ENCODE measurements around the gene LRRC9.
"Not testable (repeated sequence)": the region's sequence is repeated elsewhere in the genome, so short reads cannot be mapped to it uniquely, and the experiment has no call there.

The LRRC9 gene

DNA sequence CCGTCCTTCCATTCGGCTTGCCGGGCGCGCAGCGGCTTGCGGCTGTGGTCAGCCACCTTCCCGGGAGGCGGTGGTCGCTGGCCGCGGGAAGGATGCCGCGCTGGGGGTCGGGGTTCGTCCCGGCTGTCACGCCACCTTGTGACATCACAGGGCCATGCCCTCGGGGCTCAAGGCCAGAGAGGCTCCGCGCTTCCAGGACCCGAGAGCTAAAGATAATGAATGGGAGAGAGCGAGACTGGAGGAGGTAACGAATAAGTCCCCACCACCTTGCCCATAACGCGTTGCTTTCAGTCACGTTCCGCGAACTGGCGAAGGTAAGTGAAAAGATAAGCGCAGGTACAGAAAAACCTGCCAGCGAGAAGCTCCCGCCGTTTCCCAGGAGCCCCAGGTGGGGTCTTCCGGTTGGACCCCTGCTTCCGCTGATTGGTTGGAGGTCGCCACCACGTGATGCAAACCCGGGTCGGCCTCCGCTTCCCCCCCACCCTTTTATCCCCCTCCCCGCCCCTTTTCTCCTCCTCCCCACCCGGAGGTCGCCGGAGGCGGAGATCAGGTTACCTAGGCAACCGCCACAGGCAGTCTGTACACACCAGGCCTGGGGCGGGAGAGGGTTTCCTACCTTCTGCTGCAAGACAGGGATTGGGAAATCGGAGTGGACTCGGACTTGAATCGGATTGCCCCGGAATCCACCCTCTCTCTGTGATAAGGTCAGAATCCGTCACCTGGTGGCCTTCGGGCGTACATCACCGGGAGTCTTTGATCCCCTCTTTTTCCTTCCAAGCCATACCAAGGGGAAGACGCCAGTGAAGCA is at the start of gene LRRC9:
Gene LRRC9, plus strand, starts transcription at position 575 of the 808 bp plus-strand sequence.
- no peak for DNase-seq

DNA sequence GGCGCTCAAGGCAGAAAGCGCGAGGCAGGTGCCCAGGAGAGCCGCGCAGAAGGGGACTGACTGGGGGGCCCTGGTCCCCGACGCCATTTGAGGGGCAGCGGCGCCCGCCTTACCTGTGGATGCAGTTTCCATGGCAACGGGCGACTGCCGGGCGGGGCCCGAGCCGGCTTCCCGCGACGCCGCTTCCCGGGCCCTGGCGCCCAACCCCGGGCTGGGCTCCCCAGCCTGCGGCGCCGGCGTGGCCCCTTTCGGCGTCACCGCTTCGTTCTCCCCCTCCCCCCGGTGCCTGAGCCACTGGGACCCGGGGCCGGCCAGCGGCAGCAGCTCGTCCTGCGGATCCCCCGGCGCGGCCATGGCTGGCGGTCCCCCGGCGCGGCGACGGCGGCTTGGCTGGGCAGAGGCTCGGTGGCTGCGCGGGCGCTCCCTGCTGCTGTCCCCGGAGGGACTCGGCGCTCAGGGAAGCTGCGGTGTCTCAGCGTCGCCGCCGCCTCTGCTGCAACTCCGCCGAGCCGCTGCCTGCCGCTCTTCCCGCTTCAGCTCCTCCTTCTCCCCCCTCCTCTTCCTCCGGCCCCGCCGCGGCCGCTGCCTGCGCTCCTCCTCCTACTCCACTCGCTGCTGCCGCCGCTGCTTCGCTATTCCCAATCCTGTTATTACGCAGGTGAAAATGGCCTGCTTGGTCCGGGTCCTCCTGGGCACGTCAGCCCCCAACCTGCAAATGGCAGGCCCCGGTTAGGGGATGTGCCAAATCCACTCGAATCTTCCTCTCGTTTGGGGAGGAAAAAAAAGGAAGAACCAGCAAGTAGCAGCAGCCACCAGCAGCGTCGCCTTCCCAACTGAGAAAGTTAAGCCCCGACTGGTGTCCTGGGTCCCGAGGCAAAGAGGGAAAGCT is 49.4 kb upstream of the LRRC9 start, which contains the start of gene RTN1:
Gene RTN1, minus strand, starts transcription at position 500 of the 889 bp plus-strand sequence. Its CDS starts 146 bp downstream, at position 354.
- no peak for DNase-seq

DNA sequence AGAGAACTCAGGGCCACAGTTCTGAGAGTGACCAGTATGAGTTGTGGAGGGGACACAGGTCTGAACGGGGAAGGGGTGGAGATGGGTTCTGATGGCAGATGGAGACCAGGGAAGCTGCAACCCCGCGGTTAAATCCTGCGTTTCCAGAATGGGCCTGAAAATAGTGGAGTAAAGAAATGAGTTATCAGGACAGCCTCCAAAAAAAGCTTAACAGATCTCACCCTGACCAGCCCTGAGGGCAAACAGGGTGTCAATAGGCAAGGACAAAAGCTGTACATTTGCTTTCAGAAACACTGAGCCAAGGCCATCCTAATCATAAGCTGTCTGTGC is 48.8 kb upstream of the LRRC9 start:
- DNase-seq, result no peak

DNA sequence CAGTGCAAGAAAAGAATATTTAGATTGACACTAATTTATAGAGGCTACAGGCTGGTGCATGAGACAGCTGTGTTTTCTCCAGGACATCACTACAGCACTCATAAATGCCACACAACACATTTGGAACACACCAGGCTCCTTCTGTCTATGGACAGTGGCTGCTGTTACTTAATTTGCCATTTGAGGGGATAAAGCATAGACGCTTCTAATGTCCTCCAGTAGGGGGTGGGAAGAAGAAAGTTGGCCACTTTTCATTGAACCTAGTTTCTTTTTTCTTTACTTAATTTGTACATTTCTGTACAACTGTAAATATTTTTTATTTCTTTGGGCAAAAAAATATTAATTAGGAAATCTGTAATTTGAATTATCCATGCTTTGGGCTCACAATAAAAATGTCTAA is 37.0 kb upstream of the LRRC9 start:
- no peak for DNase-seq

DNA sequence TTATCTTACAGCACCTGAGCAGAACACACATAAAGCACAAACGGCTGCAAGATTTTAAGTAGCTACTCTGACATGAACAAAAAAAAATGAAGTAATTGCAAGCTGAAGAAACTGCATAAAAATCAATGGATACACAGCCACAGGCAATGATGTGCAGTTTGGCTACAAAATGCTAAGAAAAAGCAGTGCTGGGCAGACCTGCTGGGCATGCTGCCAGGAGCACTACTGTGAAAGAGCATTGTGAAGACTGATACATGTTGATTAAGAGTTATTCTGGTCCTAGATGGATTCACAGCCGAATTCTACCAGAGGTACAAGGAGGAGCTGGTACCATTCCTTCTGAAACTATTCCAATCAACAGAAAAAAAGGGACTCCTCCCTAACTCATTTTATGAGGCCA is 29.3 kb upstream of the LRRC9 start:
- DNase-seq, result no peak

DNA sequence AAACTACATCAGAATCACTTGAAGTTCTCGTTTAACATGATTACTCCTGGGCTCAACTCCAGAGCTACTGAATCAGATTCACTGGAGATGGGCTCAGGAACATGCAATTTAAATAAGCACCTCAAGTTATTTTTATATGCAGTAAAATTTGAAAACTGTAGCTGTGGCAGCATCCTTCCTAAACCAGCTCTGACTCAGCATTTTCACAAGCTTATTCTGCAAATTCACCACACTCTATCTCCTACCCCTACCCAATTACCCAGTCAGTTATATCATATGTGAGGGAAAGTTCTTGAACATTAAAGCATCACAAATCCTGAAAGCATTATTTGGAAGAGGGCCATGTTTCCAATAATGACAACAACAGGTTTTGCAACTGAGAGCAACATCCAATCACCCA is 24.2 kb upstream of the LRRC9 start:
- no peak for DNase-seq

DNA sequence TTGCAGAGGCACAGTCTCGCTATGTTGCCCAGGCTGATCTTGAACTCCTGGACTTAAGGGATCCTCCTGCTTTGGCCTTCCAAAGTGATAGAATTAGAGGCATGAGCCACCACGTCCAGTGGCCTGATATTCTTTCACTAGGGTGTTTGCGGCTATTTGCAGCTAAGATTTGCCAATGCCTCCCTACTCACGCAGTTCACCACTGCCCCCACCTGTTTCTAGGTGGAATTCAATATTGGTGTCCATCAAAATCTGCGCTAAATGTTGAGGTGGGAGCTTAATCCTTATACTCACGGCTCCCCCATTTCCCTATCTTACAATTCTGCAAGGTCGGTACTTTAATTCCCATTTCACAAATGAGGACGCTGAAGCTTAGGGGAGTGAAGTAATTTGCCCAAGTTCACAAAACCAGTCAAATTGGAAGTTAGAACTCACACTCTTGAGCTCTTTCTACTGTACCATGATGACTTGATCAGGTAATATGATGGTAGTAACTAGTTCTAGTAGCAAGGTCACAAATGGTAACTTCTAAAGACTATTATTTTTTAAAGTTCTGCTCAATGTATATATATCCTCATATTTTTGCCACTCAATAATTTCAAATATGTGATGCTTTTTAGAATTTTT is 22.1 kb upstream of the LRRC9 start:
- no peak for DNase-seq

DNA sequence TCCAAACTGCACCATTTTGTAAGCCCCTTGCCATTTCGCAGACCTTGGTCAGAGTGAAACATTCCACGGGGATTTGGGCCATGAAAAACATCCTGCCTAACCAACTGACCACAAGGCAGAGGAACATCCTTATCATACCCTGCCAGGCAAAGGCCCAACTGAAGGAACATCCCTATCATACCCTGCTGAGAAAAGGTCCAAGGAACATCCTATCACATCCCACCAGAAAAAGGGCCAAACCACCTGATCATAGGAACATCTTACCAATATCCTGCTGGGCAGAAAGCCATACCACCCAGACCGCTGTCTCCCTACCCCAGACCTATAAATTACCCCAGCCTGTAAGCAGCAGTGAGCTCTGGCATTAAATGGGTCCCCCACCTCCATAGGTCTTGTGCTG is 19.4 kb upstream of the LRRC9 start:
- no peak for DNase-seq

DNA sequence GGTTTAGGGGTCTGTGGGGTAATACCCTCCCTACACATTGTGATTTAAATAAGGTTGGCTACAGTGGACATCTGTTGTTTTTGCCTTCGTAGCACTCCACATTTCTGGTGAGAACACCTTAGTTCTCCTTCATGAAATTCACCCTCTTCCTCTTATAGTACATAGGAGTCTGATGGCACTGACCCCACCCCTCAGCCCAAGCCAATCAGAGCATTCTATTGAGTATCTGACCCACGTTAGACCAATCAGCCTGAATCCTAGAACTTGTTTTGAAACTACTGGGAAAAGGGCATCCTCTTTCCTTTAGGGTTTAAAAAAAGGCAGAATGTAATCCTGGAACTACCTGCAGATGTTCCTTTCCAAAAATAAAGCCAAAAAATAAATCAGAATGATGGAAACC is 15.8 kb upstream of the LRRC9 start:
- DNase-seq, result no peak

DNA sequence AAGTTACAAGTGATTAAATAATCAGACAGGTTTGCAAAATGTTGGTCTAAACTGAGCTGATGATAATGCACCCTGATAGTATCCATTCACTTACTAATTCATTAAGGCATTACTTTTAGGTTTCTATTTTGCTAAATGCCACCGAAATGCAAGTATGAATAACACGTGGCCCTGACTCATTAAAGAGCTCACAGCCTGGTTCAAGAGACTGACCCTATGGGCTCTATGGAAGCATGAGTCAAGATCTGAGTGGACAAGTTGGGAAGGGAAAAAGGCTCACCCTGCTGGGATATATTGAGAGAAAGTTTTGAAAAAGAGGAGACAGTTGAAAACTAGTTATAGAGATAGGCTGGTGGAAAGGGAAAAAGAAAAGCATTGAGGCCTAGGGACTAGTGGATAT is 14.8 kb upstream of the LRRC9 start:
- DNase-seq, result no peak

DNA sequence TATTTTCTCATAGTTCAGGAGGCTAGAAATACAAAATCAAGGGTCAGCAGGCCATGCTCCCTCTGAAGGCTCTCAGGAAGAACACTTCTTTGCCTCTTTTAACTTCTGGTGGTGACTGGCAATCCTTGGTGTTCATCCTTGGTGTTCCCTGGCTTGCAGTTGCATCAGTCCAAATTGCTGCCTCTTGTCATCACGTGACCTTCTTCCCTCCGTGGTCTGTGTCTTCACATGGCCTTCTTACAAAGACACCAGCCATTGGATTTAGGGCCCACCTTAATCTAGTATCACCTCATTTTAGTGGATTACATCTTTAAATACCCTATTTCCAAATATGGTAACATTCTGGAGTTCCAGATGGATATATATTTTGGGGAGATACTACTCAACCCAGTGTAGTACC is 7.5 kb upstream of the LRRC9 start:
- no peak for DNase-seq

DNA sequence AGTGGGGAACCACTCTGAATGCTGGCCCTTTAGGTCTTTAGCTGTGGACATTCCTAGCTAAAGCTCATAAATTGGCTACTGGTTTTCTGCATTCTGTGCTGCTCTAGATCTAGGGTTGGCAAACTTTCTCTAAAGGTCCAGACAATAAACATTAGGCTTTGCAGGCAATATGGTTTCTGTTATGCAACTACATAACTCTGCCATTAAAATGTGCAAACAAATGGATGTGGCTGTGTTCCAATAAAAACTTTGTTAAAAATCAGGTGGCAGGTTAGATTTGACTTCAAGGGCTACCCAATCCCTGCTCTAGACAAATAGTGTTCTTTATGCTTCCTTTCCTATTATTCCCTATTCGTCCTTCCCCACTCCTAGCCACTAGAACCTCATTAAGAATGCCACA is 6.8 kb upstream of the LRRC9 start:
- no peak for DNase-seq

DNA sequence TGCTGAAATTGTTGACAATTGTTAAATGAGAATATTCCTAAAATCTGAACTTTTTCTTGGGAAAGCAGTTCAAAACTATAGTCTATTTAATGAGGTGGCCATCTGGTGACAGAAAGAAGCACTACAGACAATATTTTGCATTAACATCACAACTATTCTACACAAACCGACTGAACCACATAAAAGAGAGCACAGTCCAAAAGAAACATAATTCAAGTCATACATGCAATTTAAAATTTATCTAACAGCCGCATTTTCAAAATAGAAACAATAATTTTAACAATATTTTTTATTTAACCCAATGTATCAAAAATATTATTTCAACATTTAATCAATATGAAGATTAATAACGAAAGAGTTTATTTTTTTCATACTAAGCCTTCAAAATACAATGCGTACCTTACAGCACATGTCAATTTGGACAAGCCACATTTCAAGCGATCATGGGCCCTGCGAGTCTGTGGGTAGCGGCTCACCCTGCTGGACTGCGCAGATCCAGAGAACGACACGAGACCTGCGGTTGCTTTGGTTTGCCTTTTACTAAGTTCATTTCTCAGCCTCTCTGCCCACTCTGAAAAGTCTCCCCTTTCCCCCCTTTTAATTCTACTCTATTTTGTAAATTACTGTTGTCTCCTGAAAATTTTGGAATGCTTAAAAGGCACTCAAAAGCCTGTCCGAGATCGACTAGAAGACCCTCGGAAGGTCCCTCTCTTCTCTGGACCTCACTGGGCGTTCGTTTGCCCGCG is 947 bp upstream of the LRRC9 start:
- no peak for DNase-seq

DNA sequence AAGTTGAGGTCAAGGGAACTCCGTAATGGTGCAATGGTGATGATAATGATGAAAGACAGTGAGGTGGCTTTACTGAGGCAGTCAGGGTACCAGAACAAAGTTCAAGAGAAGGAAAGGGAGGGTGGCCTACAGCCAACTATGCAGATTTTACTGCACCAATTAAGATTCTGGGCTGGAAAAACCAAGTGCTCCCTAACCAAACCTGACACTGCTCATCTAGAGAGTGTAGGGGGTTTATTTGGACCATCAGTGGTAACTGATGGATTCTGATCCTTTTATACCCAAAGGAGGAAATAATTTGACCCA is 387 bp downstream of the LRRC9 start:
- DNase-seq, result no peak

DNA sequence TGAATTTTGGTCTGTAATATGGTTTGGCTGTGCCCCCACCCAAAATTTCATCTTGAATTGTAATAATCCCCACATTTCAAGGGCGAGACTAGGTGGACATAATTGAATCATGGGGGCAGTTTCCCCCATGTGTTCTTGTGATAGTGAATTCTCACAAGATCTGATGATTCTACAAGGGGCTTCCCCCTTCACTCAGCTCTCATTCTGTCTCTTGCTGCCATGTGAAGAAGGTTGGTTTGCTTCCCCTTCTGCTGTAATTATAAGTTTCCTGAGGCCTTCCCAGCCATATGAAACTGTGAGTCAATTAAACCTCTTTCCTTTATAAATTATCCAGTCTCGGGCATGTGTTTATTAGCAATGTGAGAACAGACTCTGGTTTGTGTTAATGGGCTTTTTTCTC is 5.9 kb downstream of the LRRC9 start:
- DNase-seq, result no peak

DNA sequence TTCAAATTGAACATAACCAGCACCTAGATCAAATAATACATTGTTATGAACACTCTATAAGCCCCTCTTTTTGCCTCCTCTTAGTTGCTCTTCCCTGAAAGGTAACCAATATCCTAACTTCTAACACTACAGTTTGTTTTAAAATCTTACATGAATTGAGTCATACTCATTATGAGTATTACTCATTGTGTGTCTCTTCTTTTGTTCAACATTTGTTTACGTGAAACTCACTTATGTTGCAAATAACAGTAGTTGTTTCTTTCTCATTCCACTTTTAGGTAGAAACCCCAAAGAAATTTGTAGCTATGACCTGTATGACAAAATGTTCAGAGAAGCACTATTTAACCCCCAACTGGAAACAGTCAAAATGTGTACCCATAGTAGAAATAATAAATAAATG is 6.6 kb downstream of the LRRC9 start:
- DNase-seq, result no peak

DNA sequence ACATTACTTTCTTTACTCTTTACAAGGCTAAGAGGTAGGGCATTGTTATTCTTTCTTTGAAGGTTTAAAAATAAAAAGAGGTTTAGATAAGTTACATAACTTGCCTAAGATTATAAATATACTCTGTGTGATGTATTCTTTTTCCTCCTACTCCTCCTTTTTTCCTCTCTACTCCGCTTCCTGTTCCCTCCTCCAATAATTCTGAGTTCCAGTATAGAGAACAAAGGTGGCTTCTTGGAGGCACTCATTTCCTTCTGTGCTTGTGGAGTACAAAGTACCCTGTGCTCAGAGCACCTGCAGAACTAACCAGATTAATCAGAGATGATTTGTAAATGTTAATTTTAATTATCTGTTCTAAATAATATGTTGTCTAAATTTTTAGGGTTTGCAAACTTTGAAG is 11.3 kb downstream of the LRRC9 start:
- DNase-seq, result no peak

DNA sequence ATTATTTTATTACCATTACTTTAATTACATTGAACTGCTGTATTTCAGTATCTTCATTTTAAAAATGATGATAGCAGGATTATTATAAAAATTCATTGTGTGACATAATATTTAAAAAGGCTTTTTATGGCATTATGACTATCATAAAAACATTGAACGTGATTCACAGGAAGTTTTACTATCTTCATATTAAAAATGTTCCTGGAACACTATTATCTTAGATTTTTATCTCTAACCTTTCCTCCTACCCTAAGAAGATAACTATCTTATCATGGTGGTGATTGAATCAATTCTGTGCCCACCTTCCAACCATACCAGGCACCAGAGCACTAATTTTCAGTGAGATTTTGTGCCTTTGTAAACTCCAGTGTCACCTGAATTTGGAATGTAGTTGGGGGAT is 16.2 kb downstream of the LRRC9 start:
- DNase-seq, result no peak

DNA sequence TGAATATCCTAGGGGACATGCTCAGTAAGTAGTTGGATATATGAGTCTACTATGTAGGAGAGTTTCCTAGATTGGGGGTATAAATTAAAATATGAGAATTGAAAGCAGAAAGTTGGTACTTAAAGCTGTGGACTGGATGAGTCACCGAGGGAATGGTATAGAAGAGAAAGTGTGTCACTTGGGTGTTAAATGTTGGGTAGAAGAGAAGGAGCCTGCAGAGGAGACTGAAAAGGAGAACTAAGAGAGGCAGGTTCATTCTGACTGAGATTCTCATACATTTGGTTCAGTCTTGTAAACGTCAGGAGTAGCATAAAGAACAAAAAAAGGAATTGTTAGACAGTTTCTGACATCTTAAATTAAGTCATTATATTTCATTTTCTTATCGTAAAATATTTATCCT is 19.9 kb downstream of the LRRC9 start:
- DNase-seq, result no peak

DNA sequence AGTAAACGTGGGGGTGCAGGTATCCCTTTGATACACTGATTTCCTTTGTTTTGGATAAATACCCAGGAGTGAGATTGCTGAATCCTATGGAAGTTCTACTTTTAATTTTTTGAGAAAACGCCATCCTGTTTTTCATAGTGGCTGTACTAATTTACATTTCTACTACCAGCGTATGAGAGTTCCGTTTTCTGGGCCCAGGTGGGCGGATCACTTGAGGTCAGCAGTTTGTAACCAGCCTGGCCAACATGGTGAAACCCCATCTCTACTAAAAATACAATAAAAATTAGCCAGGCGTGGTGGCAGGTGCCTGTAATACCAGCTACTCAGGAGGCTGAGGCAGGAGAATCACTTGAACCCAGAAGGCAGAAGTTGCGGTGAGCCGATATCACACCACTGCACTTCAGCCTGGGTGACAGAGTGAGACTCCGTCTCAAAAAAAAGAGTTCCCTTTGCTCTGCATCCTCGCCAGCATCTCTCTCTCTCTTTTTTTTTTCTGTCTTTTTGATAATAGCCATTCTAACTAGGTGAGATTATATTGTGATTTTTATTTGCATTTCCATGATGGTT is 22.4 kb downstream of the LRRC9 start:
- not testable (repeated sequence) for DNase-seq

DNA sequence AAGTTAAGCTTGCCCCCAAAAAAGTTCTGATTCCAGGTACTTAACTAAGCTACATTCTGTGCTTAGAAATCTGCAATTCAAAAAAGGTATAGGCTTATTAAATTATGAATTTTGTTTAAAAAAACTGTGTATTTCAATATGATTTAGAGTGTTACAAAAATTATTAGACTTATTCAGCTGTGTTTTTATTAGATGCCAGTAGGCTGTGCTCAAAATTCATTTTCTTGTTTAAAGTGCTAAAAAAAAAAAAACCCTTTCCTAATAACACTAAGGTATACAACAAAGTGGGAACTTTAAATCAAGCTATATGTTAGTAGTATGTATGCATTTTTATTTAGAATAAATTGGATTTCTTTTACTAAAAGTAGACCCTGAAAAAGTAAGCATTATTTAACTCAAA is 25.0 kb downstream of the LRRC9 start:
- no peak for DNase-seq

DNA sequence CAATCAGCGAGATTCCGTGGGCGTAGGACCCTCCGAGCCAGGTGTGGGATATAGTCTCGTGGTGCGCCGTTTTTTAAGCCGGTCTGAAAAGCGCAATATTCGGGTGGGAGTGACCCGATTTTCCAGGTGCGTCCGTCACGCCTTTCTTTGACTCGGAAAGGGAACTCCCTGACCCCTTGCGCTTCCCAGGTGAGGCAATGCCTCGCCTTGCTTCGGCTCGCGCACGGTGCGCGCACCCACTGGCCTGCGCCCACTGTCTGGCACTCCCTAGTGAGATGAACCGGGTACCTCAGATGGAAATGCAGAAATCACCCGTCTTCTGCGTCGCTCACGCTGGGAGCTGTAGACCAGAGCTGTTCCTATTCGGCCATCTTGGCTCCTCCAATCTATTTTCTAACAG is 32.2 kb downstream of the LRRC9 start:
- DNase-seq, result not testable (repeated sequence)

DNA sequence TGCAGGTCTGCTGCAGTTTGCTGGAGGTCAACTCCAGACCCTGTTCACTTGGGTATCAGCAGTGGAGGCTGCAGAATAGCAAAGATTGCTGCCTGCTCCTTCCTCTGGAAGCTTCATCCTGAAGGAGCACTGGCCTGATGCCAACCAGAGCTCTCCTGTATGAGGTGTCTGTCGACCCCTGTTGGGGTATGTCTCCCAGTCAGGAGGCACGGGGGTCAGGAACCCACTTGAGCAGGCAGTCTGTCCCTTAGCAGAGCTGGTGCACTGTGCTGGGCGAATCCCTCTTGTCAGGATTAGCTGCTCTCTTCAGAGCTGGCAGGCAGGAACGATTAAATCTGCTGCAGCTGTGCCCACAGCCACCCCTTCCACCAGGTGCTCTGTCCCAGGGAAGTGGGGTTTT is 37.9 kb downstream of the LRRC9 start:
- DNase-seq, result not testable (repeated sequence)

Measured in activated naive CD4-positive, alpha-beta T cell treated with Interleukin-2 at 50 U/mL for 16 hours (primary cell).